A549 (cell line): Measurements from ENCODE around the gene KIF13A.

ENCODE experiments used
- CBX2 ChIP-seq: fragments of 200-600 bp; sonication (generic); IDR thresholded peaks from 2 replicates; pipeline ENCODE4 v1.6.1; 2016; ENCODE audit warnings: low read depth, mild to moderate bottlenecking, borderline replicate concordance
- CTCF ChIP-seq: fragments of >200 bp; sonication (Bioruptor Twin); formaldehyde crosslinking; IDR thresholded peaks from 3 replicates; pipeline ENCODE4 v1.5.1; 2016
- E2F6 ChIP-seq: IDR thresholded peaks from 2 replicates; pipeline ENCODE4 v1.6.1; 2012; ENCODE audit warnings: low read depth, borderline replicate concordance
- FOXS1 ChIP-seq: fragments of 250-450 bp; sonication (Bioruptor Pico); IDR thresholded peaks from 2 replicates; pipeline ENCODE4 v1.5.0; 2020; ENCODE audit warnings: mild to moderate bottlenecking, moderate library complexity
- HOXA7 ChIP-seq: fragments of 250-450 bp; sonication (Bioruptor Pico); IDR thresholded peaks from 2 replicates; pipeline ENCODE4 v1.5.0; 2020; ENCODE audit warnings: mild to moderate bottlenecking, moderate library complexity
- POLR2A ChIP-seq: IDR thresholded peaks from 2 replicates; pipeline ENCODE4 v1.6.1; 2012; ENCODE audit warnings: mild to moderate bottlenecking, low read length
- RNF2 ChIP-seq: fragments of 200-600 bp; sonication (generic); IDR thresholded peaks from 2 replicates; pipeline ENCODE4 v1.6.1; 2016; ENCODE audit warnings: low read depth, mild to moderate bottlenecking, antibody characterized with exemption, moderate library complexity, borderline replicate concordance
- ZC3H11A ChIP-seq: fragments of 450-650 bp; IDR thresholded peaks from 2 replicates; pipeline ENCODE4 v1.6.1; 2014; ENCODE audit warnings: antibody characterized with exemption, mild to moderate bottlenecking

GRCh38 chr6:17999425-17999824 lies 12.0 kb upstream of the KIF13A start:
- no peak for TF ChIP-seq POLR2A
- TF ChIP-seq RNF2 = no peak
- no peak for TF ChIP-seq CTCF
- TF ChIP-seq E2F6 = no peak
- TF ChIP-seq HOXA7 (CRISPR knock-in tag) = no peak
- TF ChIP-seq CBX2 = no peak
- TF ChIP-seq FOXS1 (CRISPR knock-in tag) = no peak
- no peak for TF ChIP-seq ZC3H11A
